HepG2 (cell line): ENCODE data around the gene NOXO1. TPM values are rescaled to one million over a fixed set of nuclear protein-coding genes. Genes with fewer than 3 reads are reported as not detected.
A peak's percentile ranks its signal among the peaks of the same experiment; 100 is the strongest.

ENCODE experiments used
- CSRNP1 ChIP-seq: sonication (generic); formaldehyde crosslinking; IDR thresholded peaks from 2 replicates; pipeline ENCODE4 v1.8.1; 2023; ENCODE audit warnings: mild to moderate bottlenecking, missing genetic modification reagents
- FOSL1 ChIP-seq: sonication (generic); formaldehyde crosslinking; IDR thresholded peaks from 2 replicates; pipeline ENCODE4 v1.9.0; 2021; ENCODE audit warnings: missing genetic modification reagents, borderline replicate concordance
- HOXA7 ChIP-seq: sonication (generic); formaldehyde crosslinking; IDR thresholded peaks from 2 replicates; pipeline ENCODE4 v1.8.1; 2022; ENCODE audit warnings: mild to moderate bottlenecking, missing genetic modification reagents, moderate library complexity
- KDM1A ChIP-seq: IDR thresholded peaks from 2 replicates; pipeline ENCODE4 v1.6.1; 2016; ENCODE audit warnings: missing compliant biosample characterization
- PAXIP1 ChIP-seq: sonication (generic); formaldehyde crosslinking; conservative IDR thresholded peaks from 2 replicates; pipeline ENCODE4 v1.4.0; 2020; ENCODE audit warnings: mild to moderate bottlenecking, missing genetic modification reagents, moderate library complexity
- PRMT3 ChIP-seq: sonication (generic); formaldehyde crosslinking; IDR thresholded peaks from 2 replicates; pipeline ENCODE4 v1.8.1; 2022; ENCODE audit warnings: low read depth, mild to moderate bottlenecking, moderate library complexity, missing genetic modification reagents, borderline replicate concordance
- SNAPC2 ChIP-seq: sonication (generic); formaldehyde crosslinking; IDR thresholded peaks from 2 replicates; pipeline ENCODE4 v1.8.1; 2022; ENCODE audit warnings: mild to moderate bottlenecking, missing genetic modification reagents
- SP140L ChIP-seq: sonication (generic); formaldehyde crosslinking; IDR thresholded peaks from 2 replicates; pipeline ENCODE4 v1.4.0; 2020; ENCODE audit warnings: missing genetic modification reagents, borderline replicate concordance
- SSRP1 ChIP-seq: IDR thresholded peaks from 2 replicates; pipeline ENCODE4 v1.6.1; 2016; ENCODE audit warnings: control low read depth
- ZNF335 ChIP-seq: sonication (generic); formaldehyde crosslinking; IDR thresholded peaks from 2 replicates; pipeline ENCODE4 v1.4.0; 2020; ENCODE audit warnings: missing genetic modification reagents
- polyA plus RNA-seq, 8 experiments: library from polyadenylated mRNA; depleted of rRNA in 3 of 8; stranded (reverse) in 7 of 8; unstranded in 1 of 8; fragments of >200 nt; fragmentation: Illumina TruSeq in 4 of 8; extraction: Trizol in 4 of 8; gene quantifications; 2 replicates each; pipeline versions ENCODE4 v1.2.1 to v1.2.3, GENCODE V29; 2011 to 2016; ENCODE audit warnings: low read depth in 4 of 8, missing spikeins in 1 of 8, mixed read lengths in 1 of 8; ENCODE audit not compliant: insufficient read depth in 1 of 8
- total RNA-seq, 5 experiments: library from RNA; depleted of rRNA; stranded (reverse); fragments of >200 nt; fragmentation: Illumina TruSeq; extraction: Trizol; gene quantifications; 2 replicates each; pipeline ENCODE4 v1.2.3, GENCODE V29; 2016; ENCODE audit warnings: low read depth in 1 of 5
- TF ChIP-seq, protein P1 (sequence below): sonication (generic); formaldehyde crosslinking; IDR thresholded peaks from 2 replicates; pipeline ENCODE4 v1.8.1; 2023; ENCODE audit warnings: mild to moderate bottlenecking, moderate library complexity, missing genetic modification reagents
- TF ChIP-seq, protein P2 (sequence below): sonication (generic); formaldehyde crosslinking; IDR thresholded peaks from 2 replicates; pipeline ENCODE4 v1.5.1; 2020; ENCODE audit warnings: mild to moderate bottlenecking, moderate library complexity, missing genetic modification reagents
- TF ChIP-seq, protein P3 (sequence below): sonication (generic); formaldehyde crosslinking; IDR thresholded peaks from 2 replicates; pipeline ENCODE4 v1.5.0; 2020; ENCODE audit warnings: mild to moderate bottlenecking, missing genetic modification reagents, moderate library complexity

Gene NOXO1
- total and polyA plus RNA-seq, 2 of the 13 experiments (the other 11 are each of a cell fraction or from before 2014, with no cell fraction given): 0.69 to 1.4 TPM

- TF ChIP-seq, protein P1, sequence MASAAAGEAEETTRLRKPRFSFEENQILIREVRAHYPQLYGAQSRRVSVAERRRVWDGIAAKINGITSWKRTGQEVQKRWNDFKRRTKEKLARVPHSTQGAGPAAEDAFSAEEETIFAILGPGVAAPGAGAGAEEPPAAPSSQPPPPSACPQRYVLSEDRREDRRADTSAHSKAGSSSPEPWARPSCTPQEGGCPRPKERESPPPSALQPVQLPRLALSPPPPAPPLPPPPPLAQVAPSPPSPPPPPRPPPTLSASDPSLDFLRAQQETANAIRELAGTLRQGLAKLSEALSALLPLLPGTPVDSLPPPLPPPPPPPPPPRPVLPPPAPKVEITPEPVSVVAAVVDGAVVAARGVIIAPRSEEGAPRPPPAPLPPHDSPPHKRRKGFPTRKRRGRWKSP (CRISPR knock-in tag): 0 out of 2 replicates have a peak, but pooled peaks have one; percentile 16
- TF ChIP-seq CSRNP1 (CRISPR knock-in tag) (no peak), SNAPC2 (CRISPR knock-in tag) (peak; percentile 85), PRMT3 (CRISPR knock-in tag) (peak; percentile 29; the same call in 1 of the 2 replicates), ZNF335 (CRISPR knock-in tag) (0 out of 2 replicates have a peak, but pooled peaks have one; percentile 2), PAXIP1 (CRISPR knock-in tag) (no peak), FOSL1 (CRISPR knock-in tag) (0 out of 2 replicates have a peak, but pooled peaks have one; percentile 46), SP140L (CRISPR knock-in tag) (no peak), SSRP1 (CRISPR knock-in tag) (peak; percentile 40; the same call in 1 of the 2 replicates), KDM1A (no peak), HOXA7 (0 out of 2 replicates have a peak, but pooled peaks have one; percentile 56)
- TF ChIP-seq, protein P2, sequence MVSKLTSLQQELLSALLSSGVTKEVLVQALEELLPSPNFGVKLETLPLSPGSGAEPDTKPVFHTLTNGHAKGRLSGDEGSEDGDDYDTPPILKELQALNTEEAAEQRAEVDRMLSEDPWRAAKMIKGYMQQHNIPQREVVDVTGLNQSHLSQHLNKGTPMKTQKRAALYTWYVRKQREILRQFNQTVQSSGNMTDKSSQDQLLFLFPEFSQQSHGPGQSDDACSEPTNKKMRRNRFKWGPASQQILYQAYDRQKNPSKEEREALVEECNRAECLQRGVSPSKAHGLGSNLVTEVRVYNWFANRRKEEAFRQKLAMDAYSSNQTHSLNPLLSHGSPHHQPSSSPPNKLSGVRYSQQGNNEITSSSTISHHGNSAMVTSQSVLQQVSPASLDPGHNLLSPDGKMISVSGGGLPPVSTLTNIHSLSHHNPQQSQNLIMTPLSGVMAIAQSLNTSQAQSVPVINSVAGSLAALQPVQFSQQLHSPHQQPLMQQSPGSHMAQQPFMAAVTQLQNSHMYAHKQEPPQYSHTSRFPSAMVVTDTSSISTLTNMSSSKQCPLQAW (CRISPR knock-in tag): no peak
- TF ChIP-seq, protein P3, sequence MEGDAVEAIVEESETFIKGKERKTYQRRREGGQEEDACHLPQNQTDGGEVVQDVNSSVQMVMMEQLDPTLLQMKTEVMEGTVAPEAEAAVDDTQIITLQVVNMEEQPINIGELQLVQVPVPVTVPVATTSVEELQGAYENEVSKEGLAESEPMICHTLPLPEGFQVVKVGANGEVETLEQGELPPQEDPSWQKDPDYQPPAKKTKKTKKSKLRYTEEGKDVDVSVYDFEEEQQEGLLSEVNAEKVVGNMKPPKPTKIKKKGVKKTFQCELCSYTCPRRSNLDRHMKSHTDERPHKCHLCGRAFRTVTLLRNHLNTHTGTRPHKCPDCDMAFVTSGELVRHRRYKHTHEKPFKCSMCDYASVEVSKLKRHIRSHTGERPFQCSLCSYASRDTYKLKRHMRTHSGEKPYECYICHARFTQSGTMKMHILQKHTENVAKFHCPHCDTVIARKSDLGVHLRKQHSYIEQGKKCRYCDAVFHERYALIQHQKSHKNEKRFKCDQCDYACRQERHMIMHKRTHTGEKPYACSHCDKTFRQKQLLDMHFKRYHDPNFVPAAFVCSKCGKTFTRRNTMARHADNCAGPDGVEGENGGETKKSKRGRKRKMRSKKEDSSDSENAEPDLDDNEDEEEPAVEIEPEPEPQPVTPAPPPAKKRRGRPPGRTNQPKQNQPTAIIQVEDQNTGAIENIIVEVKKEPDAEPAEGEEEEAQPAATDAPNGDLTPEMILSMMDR: peak; percentile 5; the same call in 1 of the 2 replicates
Observed at GRCh38 chr16:1963806-1964505, 17.3 kb downstream of the NOXO1 start (continued).
